ENCODE results near the gene ARHGEF7. TPM values are rescaled to one million over a fixed set of nuclear protein-coding genes. Genes with fewer than 3 reads are reported as not detected.

Gene ARHGEF7
- total and polyA plus RNA-seq, 2 experiments from 2014 or later: 23.6 to 58.9 TPM

GRCh38 chr13:111179908-111180760 is 65.0 kb downstream of the ARHGEF7 start (continued):
- TF ChIP-seq ZNF462 (CRISPR knock-in tag; IDR thresholded peaks at IDR 0.05): no peak

GRCh38 chr13:111181977-111182376 is 66.9 kb downstream of the ARHGEF7 start:
- ATAC-seq (no peak), DNase-seq (ENCODE audit: low spot score) (no peak)
- Histone ChIP-seq H3K36me3 (ENCODE audit: insufficient read depth) (no peaks in the 10 kb centered on the region), H4K20me1 (replicated peaks; ENCODE audit: insufficient read depth) (peaks cover 70% of the 10 kb centered on the region), H3K4me1 (ENCODE audit: insufficient read depth) (peaks cover 18% of the 10 kb centered on the region), H3K79me2 (replicated peaks; ENCODE audit: insufficient read depth) (peaks cover 100% of the 10 kb centered on the region), H3F3A (replicated peaks; ENCODE audit: low read depth) (no peaks in the 10 kb centered on the region), H3K27ac (ENCODE audit: low read depth) (no peak overlapping the region), H3K4me3 (no peak overlapping the region), H3K27me3 (ENCODE audit: insufficient read depth) (no peaks in the 10 kb centered on the region), H3K9me2 (ENCODE audit: insufficient read depth) (0 out of 2 replicates have a peak, but pooled peaks cover 8% of the 10 kb centered on the region), H3K4me2 (no peak overlapping the region), H2AFZ (no peak overlapping the region)
- peaks cover 3% of the 10 kb centered on the region for H3K36me3 Mint-ChIP-seq (ENCODE audit: low read depth)
- peaks cover 15% of the 10 kb centered on the region for H3K27me3 Mint-ChIP-seq (ENCODE audit: insufficient read depth, low read depth, poor library complexity)
- TF ChIP-seq NANOG (IDR thresholded peaks at IDR 0.05; ENCODE audit: borderline replicate concordance): no peak
- no peak for TF ChIP-seq ETS1 (IDR thresholded peaks at IDR 0.05)
- no peak for TF ChIP-seq EZH2phosphoT487 (IDR thresholded peaks at IDR 0.05; ENCODE audit: unreplicated experiment)
- TF ChIP-seq POLR2AphosphoS5 (IDR thresholded peaks at IDR 0.05; ENCODE audit: low read depth): no peak
- TF ChIP-seq ZNF114 (CRISPR knock-in tag; IDR thresholded peaks at IDR 0.05): no peak
- TF ChIP-seq EZH2 (IDR thresholded peaks at IDR 0.05; ENCODE audit: low read depth, unreplicated experiment): no peak
- peaks cover 52% of the 10 kb centered on the region for H3K4me1 Mint-ChIP-seq
- no peaks in the 10 kb centered on the region for H3K9me3 Mint-ChIP-seq
- no peak overlapping the region for H3K27ac Mint-ChIP-seq
- no peak overlapping the region for H3K4me3 Mint-ChIP-seq

Data from GM23338 (cell line).